Heart left ventricle (tissue), 13 donors: Measurements from ENCODE around the gene PDE9A.

Experiments
- POLR2A ChIP-seq, 2 donors: fragments of 450-650 bp; IDR thresholded peaks; one replicate each; pipeline ENCODE4 v1.6.1; 2017; ENCODE audit warnings: antibody characterized with exemption in 2 of 2, mild to moderate bottlenecking in 2 of 2, moderate library complexity in 2 of 2
- TF ChIP-seq, protein P1 (sequence below), 12 donors: fragments of 200-600 bp; sonication (generic) in 4 of 12; IDR thresholded peaks; one replicate each; pipeline versions ENCODE4 v1.5.0 to v1.8.0; 2018 to 2022; ENCODE audit warnings: antibody characterized with exemption in 12 of 12, mild to moderate bottlenecking in 5 of 12
- donor health status: ischemic (EF 13 %, LVEDD 7.1; RV severe dilation, severe dysfunction).
- donor health status: DM: no; HTN: yes; CAD: no.
- donor health status: DM: no; HTN: no; CAD: no.
- donor health status: ischemic (EF 25% LVEDD 6.9; RV normal size, moderate dysfunction).
- donor health status: ischemic (EF 25% LVEDD 5.7; RV mildly dilated, moderate dysfunction).
- donor health status: ischemic (EF 35%, LVEDD 5.7; RV mildly dilated, moderate dysfunction).
- donor health status: nonischemic (EF 11% LVEDD 7.7; RV severe dilation, severe dysfunction).
- donor health status: DM: yes; HTN: yes; CAD: no.
- donor health status: PGD.
- donor health status: ischemic (EF 29% LVEDD 5.4; RV normal size, mild dysfunction).
- donor health status: nonischemic (EF 23%, LVEDD 6.1; RV moderate dilation, normal function).

DNA sequence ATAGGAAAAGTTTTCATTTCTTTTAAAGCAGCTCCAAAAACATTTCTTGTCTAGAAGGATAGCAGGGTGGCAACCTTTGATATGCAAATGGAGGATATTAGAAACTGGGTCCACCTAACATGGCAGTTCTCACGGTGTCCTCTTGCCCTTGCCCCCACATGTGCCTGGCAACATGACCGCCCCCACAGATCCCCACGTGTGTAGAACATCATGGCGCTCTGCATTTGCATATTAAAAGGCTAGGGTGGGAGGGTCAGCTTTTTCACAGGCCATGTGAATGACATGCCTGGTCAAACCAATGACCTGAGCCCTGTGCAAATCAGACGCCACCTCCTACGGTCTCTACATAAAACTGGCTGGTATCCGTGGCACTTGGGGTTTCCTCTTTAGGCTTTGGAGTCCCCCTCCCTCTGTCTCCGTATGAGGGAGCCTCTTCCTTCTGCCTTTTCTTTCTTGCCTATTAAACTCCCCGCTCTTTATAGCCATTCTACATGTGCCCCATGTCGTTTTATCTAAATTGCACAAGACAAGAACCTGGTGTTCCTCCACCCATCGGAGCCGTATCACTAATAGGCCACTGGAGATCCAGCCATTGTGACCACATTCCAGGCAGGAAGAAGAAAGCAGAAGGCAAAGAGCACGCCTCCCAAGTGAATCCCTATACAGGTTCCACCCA, 154.7 kb downstream of the PDE9A start:
- TF ChIP-seq POLR2A (IDR thresholded peaks at IDR 0.05): no peak
- TF ChIP-seq, protein P1, sequence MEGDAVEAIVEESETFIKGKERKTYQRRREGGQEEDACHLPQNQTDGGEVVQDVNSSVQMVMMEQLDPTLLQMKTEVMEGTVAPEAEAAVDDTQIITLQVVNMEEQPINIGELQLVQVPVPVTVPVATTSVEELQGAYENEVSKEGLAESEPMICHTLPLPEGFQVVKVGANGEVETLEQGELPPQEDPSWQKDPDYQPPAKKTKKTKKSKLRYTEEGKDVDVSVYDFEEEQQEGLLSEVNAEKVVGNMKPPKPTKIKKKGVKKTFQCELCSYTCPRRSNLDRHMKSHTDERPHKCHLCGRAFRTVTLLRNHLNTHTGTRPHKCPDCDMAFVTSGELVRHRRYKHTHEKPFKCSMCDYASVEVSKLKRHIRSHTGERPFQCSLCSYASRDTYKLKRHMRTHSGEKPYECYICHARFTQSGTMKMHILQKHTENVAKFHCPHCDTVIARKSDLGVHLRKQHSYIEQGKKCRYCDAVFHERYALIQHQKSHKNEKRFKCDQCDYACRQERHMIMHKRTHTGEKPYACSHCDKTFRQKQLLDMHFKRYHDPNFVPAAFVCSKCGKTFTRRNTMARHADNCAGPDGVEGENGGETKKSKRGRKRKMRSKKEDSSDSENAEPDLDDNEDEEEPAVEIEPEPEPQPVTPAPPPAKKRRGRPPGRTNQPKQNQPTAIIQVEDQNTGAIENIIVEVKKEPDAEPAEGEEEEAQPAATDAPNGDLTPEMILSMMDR (IDR thresholded peaks at IDR 0.05): no peak
